Keratinocyte (primary cell): ENCODE data around the gene PRDM11. TPM values are rescaled to one million over a fixed set of nuclear protein-coding genes. Genes with fewer than 3 reads are reported as not detected.

Experiments
- DNase-seq: peaks from one replicate; pipeline ENCODE4 v3.0.0-alpha.2; 2011; ENCODE audit warnings: low read depth, missing footprints, low spot score
- FAIRE-seq: peaks from 2 replicates; lab custom pipeline; 2011; peaks lifted over from hg19 to GRCh38; lab: Jason Lieb, UNC
- H2AFZ ChIP-seq: 2 replicates; pipeline ENCODE4 v1.6.0; 2012; ENCODE audit warnings: low read length, control low read depth, inconsistent platforms; ENCODE audit not compliant: control insufficient read depth
- H3K27ac ChIP-seq: 2 replicates; pipeline ENCODE4 v1.5.1; 2011; ENCODE audit warnings: low read length; ENCODE audit not compliant: control insufficient read depth, insufficient read depth
- H3K27me3 ChIP-seq: 3 replicates; pipeline ENCODE4 v1.6.0; 2011; ENCODE audit warnings: low read length; ENCODE audit not compliant: control insufficient read depth, insufficient read depth; ENCODE audit errors: extremely low read depth
- H3K36me3 ChIP-seq, 2 experiments: 2 replicates in 1 of 2; 3 replicates in 1 of 2; pipeline ENCODE4 v1.5.1; 2011; ENCODE audit warnings: low read length in 2 of 2, mild to moderate bottlenecking in 1 of 2; ENCODE audit not compliant: control insufficient read depth in 2 of 2, insufficient read depth in 2 of 2; ENCODE audit errors: extremely low read depth in 1 of 2
- H3K4me1 ChIP-seq: 3 replicates; pipeline ENCODE4 v1.5.1; 2011; ENCODE audit warnings: low read length; ENCODE audit not compliant: control insufficient read depth, insufficient read depth; ENCODE audit errors: extremely low read depth
- H3K4me2 ChIP-seq: 3 replicates; pipeline ENCODE4 v1.6.0; 2011; ENCODE audit warnings: low read depth, low read length; ENCODE audit not compliant: control insufficient read depth, insufficient read depth; ENCODE audit errors: extremely low read depth
- H3K4me3 ChIP-seq, 3 experiments: fragments of 200-600 bp in 1 of 3; sonication (generic) in 1 of 3; 2 replicates in 2 of 3; 3 replicates in 1 of 3; pipeline ENCODE4 v1.5.1; 2011 to 2016; ENCODE audit warnings: low read length in 3 of 3, mild to moderate bottlenecking in 3 of 3, control low read depth in 2 of 3, inconsistent platforms in 1 of 3, low read depth in 1 of 3, mixed read lengths in 1 of 3, mixed run types in 1 of 3, moderate library complexity in 1 of 3; ENCODE audit not compliant: control insufficient read depth in 2 of 3, insufficient read depth in 2 of 3; ENCODE audit errors: extremely low read depth in 1 of 3
- H3K79me2 ChIP-seq: 2 replicates; pipeline ENCODE4 v1.6.0; 2012; ENCODE audit warnings: low read length; ENCODE audit not compliant: control insufficient read depth, insufficient read depth
- H3K9ac ChIP-seq: 3 replicates; pipeline ENCODE4 v1.6.0; 2011; ENCODE audit warnings: low read length; ENCODE audit not compliant: control insufficient read depth, insufficient read depth; ENCODE audit errors: extremely low read depth
- H3K9me1 ChIP-seq: 3 replicates; pipeline ENCODE4 v1.6.0; 2011; ENCODE audit warnings: low read length; ENCODE audit not compliant: control insufficient read depth, insufficient read depth; ENCODE audit errors: extremely low read depth
- H3K9me3 ChIP-seq: 2 replicates; pipeline ENCODE4 v1.5.1; 2012; ENCODE audit warnings: low read depth, low read length; ENCODE audit not compliant: control insufficient read depth
- H4K20me1 ChIP-seq: 3 replicates; pipeline ENCODE4 v1.6.0; 2011; ENCODE audit warnings: low read length; ENCODE audit not compliant: control insufficient read depth, insufficient read depth; ENCODE audit errors: extremely low read depth
- EZH2 ChIP-seq: IDR thresholded peaks from one replicate; pipeline ENCODE4 v1.6.1; 2012; ENCODE audit warnings: inconsistent platforms, mild to moderate bottlenecking, low read length, moderate library complexity
- dilution Hi-C: fragments of 300-500 bp; cut with MboI; formaldehyde crosslinking; loops from one replicate; pipeline ENCODE4 v1.7.0; 2020; ENCODE audit warnings: low sequenced_read_pairs; ENCODE audit not compliant: extremely low pct_ligation_motif_present
- polyA plus RNA-seq, 5 experiments: library from polyadenylated mRNA; depleted of rRNA in 3 of 5; stranded (reverse) in 3 of 5; stranded (forward) in 1 of 5; unstranded in 1 of 5; fragments of >200 nt; gene quantifications; 1 replicate in 1 of 5; 2 replicates in 3 of 5; 3 replicates in 1 of 5; pipeline versions ENCODE4 v1.2.1 to v1.2.3, GENCODE V29; 2011 to 2012; ENCODE audit warnings: missing spikeins in 2 of 5, low read depth in 1 of 5, low replicate concordance in 1 of 5
- TF ChIP-seq, protein P1 (sequence below), 3 experiments: IDR thresholded peaks in 1 of 3; conservative IDR thresholded peaks in 1 of 3; optimal IDR thresholded peaks in 1 of 3; 2 replicates in 2 of 3; 3 replicates in 1 of 3; pipeline versions ENCODE3 to v1.5.1; 2011; ENCODE audit warnings: low read length in 3 of 3, mild to moderate bottlenecking in 3 of 3, moderate library complexity in 2 of 3, control low read depth in 1 of 3, inconsistent platforms in 1 of 3; ENCODE audit not compliant: insufficient read depth in 2 of 3; ENCODE audit errors: extremely low read depth in 1 of 3

PRDM11 gene
- polyA plus RNA-seq, 1 donor (not counting 4 experiments of a cell fraction or from before 2014, with no cell fraction given) = 2.1 TPM

DNA sequence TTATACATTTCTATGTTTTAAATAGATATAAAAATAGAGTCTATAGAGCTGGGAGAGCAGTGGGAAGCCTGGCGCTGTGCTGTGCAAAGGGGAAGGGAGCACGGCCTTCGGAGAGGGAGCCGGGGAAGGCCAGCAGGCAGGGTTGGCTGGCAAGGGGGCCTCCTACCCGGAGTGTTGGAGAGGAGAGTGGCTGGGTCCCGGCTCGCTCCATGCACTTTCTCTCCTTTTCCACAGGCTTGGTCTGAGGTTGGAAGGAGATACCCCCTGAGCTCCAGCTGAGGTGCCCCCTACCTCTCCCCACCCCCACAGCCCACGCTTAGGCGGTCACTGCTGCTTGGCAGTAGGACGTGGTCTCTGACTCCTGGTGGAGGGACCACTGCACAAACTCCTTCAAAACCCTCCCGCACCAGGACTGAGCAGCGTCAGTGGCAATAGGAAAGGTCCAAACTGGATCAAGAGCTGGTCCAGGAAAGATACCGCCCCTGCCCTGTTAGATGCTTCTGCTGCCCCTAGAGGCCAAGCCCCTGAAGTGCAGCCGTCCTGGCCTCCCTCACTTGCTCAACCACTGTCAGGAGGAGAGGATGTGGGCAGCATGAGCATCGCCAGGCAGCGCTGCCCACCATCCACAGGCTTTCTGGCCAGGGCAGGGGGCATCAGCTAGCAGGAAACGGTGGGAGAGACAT is 86.8 kb downstream of the PRDM11 start:
- dilution Hi-C loops = no loop called here
- TF ChIP-seq EZH2 = no peak
- TF ChIP-seq, protein P1, sequence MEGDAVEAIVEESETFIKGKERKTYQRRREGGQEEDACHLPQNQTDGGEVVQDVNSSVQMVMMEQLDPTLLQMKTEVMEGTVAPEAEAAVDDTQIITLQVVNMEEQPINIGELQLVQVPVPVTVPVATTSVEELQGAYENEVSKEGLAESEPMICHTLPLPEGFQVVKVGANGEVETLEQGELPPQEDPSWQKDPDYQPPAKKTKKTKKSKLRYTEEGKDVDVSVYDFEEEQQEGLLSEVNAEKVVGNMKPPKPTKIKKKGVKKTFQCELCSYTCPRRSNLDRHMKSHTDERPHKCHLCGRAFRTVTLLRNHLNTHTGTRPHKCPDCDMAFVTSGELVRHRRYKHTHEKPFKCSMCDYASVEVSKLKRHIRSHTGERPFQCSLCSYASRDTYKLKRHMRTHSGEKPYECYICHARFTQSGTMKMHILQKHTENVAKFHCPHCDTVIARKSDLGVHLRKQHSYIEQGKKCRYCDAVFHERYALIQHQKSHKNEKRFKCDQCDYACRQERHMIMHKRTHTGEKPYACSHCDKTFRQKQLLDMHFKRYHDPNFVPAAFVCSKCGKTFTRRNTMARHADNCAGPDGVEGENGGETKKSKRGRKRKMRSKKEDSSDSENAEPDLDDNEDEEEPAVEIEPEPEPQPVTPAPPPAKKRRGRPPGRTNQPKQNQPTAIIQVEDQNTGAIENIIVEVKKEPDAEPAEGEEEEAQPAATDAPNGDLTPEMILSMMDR (optimal IDR thresholded peaks at IDR 0.05 in 1 of 3, IDR thresholded peaks at IDR 0.05 in 1 of 3, conservative IDR thresholded peaks at IDR 0.05 in 1 of 3; ENCODE audit: extremely low read depth in 1 of 3, insufficient read depth in 2 of 3, low read length in 3 of 3) = peak; percentile 88 to 94 (median 91)
- no peaks in the 10 kb centered on the region for H3K9me1 ChIP-seq
- no peaks in the 10 kb centered on the region for H4K20me1 ChIP-seq
- no peak for DNase-seq
- H3K27me3 ChIP-seq = no peaks in the 10 kb centered on the region
- no peak overlapping the region for H3K9ac ChIP-seq
- H3K9me3 ChIP-seq = no peaks in the 10 kb centered on the region
- FAIRE-seq = no peak
- H3K36me3 ChIP-seq = no peaks in the 10 kb centered on the region
- no peak overlapping the region for H3K4me2 ChIP-seq
- no peak overlapping the region for H3K27ac ChIP-seq
- H3K79me2 ChIP-seq = no peaks in the 10 kb centered on the region
- no peaks in the 10 kb centered on the region for H3K4me1 ChIP-seq
- H2AFZ ChIP-seq = no peak overlapping the region
- H3K4me3 ChIP-seq = no peak overlapping the region

DNA sequence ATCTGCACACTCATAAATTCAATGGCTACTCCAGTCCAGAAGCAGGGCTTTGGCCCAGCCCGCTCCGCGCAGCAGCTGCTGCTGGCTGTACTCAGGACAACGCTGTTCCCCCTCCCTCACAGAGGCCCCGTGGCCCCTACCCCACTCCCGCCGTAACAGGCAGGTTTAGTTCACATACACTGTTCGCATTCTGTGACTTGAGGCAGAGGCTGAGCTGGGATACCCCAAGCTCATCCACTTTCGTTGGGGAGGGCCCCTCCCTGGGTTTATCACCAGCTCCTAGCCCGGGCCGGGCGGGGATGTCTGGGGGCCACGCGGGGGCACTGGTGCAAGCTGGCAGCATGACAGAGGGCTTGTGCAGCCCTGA is 87.3 kb downstream of the PRDM11 start:
- H2AFZ ChIP-seq = no peak overlapping the region
- no peaks in the 10 kb centered on the region for H4K20me1 ChIP-seq
- H3K4me1 ChIP-seq = no peaks in the 10 kb centered on the region
- dilution Hi-C loops = no loop called here
- H3K4me2 ChIP-seq = no peak overlapping the region
- no peaks in the 10 kb centered on the region for H3K9me1 ChIP-seq
- H3K27me3 ChIP-seq = no peaks in the 10 kb centered on the region
- no peak overlapping the region for H3K9ac ChIP-seq
- no peak overlapping the region for H3K27ac ChIP-seq
- no peak for FAIRE-seq
- no peak for TF ChIP-seq EZH2
- TF ChIP-seq, protein P1 (optimal IDR thresholded peaks at IDR 0.05 in 1 of 3, IDR thresholded peaks at IDR 0.05 in 1 of 3, conservative IDR thresholded peaks at IDR 0.05 in 1 of 3; ENCODE audit: extremely low read depth in 1 of 3, insufficient read depth in 2 of 3, low read length in 3 of 3) = no peak
- no peak for DNase-seq
- no peak overlapping the region for H3K4me3 ChIP-seq
- H3K9me3 ChIP-seq = no peaks in the 10 kb centered on the region
- H3K79me2 ChIP-seq = no peaks in the 10 kb centered on the region
- no peaks in the 10 kb centered on the region for H3K36me3 ChIP-seq
